ENCODE data around the gene MCFD2.
A peak's percentile ranks its signal among the peaks of the same experiment; 100 is the strongest.
"Not testable (repeated sequence)": the region's sequence is repeated elsewhere in the genome, so short reads cannot be mapped to it uniquely, and the experiment has no call there.

The MCFD2 gene

DNA sequence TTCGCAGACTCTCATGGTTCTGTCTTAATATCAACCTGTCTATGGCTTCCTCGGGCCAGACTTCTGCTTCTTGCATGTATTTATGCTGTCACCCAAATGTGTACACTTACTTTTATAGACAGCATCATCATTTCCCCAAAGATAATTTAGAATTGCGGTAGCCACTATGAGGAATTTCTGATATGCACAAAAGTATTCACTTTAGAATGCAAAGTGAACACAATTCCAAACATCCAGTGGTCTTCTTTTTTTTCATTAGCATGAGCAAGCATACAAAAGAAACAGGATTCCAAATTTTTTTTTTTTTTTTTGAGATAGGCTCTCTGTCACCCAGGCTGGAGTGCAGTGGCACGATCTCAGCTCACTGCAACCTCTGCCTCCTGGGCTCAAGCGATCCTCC is 21.0 kb upstream of the MCFD2 start:
- DNase-seq = no peak

DNA sequence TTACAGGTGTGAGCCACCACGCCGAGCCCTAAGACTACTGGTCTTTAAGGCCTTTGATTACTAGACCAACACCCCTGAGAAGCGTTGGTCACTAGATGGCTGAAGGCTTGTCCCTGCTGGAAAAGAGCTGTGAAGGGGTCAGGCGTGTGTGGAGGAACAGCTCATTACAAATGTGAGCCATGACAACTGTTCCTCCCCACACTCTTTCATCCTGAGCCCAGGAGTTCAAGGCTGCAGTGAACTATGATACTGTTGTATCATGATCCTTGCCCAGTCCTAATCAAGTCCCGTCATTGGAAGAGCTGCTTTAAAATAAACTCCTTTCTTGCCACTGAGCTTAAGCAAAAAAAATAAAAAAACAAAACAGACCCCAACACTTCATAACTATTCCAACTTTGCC is 19.5 kb upstream of the MCFD2 start:
- DNase-seq = no peak

DNA sequence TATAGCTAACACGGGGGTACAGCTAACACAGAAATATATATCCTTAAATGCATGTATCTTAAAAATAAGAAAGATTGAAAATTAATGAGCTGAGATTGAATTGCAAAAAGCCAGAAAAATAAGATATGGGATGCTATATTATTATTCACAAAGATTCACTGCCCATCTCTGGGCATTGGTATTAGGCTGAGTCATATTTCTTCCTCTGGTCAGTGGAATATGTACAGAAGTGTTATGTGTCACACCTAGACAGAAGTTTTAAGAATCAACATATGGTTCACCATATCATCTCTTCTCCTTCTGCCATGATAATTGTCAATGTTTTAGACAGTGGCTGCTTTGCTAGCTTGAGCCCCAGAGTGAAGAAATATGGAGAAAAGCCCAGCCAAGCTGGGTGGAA is 14.0 kb upstream of the MCFD2 start:
- DNase-seq = no peak

DNA sequence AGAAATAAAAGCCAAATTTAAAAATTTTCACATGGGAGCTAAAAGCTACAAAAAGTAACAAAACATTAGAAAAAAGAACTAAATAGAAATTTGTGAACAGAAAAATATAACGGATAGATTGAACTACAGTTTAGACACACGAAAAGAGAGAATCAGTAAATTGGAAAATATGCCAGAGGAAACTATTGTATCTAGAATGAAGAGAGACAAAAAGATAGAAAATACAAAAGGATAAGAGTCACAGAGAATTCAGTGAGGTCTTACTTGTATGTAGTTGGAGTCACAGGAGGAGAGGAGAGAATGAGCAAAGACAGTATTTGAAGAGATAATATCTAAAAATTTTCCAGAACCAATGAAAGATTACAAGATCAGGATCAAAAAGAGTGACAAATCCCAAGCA is 11.3 kb upstream of the MCFD2 start:
- DNase-seq = no peak

DNA sequence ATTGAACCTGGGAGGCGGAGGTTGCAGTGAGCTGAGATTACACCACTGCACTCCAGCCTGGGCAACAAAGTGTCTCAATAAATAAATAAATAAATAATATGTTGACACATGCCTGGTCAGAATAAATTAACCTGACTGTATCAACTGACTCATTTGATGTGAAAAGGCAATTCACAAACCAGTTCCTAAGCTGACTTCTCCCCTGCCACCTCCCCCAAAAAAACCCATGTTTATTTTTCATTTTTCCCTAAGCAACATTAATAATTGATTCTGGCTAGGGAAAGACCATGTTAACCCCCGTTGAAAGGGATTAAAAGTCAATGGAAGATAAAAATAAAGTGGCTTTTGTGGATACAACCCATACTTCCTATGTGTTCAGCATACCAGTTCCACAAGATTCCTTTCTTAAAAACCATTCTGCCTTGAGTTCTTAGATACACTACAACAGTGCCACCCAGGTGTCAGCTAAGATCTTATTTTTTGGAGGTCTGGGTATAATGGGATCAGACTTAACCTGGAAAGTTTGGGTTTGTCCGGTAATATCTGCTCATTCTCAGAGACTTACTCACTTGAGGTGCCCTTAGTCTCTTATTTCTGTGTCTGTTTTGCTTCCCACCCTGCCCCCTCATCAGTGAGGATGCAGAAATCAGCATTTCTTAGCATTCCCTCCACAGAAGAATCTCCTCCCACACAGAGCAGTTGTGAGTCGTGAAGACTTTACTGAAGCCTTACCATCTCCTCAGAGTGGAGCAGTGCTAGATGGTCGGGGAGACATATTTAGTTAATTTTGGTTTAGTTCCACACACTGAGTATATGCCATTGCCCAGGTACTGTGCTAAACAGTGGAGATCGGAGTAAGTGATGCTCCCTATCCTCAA is 10.1 kb upstream of the MCFD2 start:
- no peak for DNase-seq

DNA sequence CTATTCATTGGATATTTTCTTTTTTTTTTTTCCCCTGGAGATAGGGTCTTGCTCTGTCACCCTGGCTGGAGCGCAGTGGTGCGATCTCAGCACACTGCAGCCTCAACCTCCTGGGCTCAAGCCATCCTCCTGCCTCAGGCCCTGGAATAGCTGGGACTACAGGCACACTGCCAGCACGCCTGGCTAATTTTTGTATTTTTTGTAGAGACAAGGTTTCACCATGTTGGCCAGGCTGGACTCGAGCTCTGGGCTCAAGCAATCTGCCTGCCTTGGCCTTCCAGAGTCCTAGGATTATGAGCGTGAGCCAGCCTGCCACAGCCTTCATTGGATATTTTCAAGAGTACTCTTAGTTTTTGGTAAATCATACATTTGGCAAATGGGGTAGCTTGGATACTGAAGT is 9.0 kb upstream of the MCFD2 start:
- no peak for DNase-seq

DNA sequence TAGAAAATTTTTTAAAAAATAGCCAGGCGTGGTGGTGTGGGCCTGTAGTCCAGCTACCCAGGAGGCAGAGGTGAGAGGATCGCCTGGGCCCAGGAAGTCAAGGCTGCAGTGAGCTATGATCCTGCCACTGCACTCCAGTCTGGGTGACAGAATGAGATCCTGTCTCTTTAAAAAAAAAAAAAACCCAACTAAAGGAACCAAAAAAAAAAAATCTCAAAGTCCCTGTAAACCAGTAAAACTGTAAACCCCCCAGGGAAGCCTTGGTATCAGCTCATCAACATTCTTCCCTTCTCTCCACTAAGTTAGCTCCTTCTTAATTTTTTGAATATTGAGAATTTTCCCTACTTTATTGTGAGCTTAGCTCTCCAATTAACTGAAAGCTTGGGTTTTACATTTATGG is 8.4 kb upstream of the MCFD2 start:
- no peak for DNase-seq

DNA sequence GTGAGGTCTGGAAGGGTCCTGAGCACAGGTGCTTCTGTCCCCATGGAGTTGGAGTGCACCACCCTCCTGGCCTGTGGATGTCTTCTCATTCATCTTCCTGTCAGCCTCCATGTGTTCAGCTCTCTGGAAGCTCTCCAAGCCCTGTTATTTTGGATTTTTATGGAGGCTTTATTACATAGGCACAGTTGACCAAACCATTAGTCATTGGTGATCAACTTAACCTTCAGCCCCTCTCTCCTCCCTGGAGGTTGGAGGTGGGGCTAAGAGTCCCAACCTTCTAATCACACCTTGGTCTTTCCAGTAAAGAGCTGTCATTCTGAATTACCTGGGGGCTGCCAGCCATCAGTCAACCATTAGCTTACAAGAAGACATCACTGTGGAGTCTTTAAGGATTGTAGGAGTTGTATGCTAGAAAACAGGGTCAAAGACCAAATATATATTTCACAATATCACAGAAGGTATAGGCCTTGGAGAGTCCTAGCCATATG is 7.5 kb upstream of the MCFD2 start:
- no peak for DNase-seq

DNA sequence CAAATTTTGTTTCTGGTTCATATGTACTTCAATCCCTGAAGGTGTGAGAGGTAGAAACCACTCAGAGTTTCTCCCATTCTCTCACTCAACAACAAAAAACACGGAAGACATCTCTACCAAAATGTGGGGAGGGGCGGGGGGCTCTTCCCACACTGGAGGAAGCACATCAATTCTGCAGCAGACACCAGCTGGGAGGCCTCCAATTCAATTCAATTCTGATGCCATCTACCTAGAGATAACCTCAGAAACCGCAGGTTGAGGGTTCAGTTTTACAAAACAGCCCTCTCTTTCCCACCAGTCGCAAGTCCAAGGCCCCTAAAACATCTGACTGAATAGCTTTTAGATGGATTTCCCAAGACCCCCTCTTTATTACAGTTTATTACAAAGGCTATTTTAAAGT is 7.0 kb upstream of the MCFD2 start:
- DNase-seq = no peak

DNA sequence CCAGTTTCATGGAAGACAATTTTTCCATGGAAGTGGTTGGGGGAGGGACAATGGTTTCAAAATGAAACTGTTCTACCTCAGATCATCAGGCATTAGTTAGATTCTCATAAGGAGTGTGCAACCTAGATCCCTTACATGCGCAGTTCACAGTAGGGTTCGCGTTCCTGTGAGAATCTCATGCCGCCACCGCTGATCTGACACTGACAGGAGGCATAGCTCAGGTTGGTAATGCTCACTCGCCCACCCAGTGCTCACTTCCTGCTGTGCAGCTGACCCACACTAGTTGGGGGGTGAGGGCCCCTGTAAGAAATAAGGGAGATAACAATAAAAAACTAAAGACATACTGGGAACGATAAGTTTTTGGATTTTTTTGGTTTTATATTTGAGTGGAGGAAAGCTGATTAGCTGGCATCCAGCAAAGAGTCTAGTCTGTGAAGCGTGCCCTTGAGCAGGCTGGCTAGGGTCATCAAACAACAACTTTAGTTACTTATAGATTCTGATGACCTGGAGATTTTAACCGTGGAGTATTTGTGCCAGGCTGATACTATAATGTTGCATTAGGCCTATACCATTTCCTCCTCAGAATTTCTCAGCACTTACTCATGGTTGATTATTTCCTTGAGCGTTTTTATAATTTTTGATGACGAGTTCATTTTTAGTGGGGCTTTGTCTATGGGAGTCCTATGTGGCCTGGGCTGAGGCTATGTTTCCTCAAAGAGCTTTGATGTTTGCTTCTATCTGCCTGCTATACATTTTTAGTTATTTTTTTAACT is 6.3 kb upstream of the MCFD2 start:
- no peak for DNase-seq

DNA sequence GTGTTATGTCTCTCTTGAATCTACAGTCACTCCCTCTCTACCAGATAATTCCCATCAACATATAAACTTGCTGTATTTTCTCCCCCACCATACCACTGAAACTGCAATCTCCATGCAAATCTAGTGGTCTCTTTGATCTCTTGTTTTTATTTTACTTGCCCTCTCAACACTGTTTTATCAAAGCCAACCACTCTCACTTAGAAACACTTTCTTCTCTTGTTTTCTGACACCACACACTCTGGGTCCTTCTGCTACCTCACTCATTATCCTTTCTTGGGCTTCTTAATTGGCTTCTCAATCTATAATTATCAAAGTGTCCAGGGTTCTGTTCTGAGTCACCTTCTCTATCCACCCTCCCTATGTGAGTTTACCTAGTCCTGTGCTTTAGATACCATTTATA is 2.0 kb upstream of the MCFD2 start:
- DNase-seq = no peak

DNA sequence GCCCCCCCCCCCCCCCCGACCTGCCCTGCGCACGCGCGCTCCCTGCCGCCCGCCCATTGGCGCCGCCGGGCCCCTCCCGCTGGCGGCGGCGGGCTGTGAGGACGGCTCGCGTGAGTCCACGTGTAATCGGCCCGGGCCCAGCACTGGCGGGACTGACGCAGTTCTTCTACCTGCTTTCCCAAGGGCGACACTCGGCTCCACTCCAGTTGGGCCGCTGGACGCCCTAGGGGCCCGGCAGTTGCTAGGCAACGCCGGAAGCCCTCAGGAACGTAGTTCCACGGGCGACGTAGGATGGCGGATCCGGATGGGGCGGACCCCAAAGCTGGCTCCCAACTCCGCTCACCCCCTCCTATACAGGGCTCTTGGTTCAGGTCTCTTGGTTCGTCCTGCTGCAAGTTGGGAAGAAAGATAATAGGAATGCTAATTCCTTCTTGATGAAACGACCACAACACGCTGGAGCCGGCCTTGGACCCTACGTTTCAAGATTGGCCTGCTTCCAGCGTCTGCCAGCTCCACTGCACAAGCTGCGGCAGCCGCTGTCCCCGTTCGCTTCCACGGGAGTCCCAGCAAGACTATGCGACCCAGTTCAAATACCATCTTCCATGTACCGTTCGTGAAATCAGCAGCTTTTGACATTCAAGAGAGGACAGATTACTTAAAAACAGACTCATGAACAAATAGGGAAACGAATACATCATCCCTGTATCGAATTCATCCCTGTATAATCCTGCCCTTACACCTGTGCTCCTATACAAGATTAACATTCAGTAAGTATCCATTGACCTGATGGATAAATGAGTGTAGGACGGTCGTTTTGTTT is 415 bp upstream of the MCFD2 start:
- peak; percentile 78 for DNase-seq

DNA sequence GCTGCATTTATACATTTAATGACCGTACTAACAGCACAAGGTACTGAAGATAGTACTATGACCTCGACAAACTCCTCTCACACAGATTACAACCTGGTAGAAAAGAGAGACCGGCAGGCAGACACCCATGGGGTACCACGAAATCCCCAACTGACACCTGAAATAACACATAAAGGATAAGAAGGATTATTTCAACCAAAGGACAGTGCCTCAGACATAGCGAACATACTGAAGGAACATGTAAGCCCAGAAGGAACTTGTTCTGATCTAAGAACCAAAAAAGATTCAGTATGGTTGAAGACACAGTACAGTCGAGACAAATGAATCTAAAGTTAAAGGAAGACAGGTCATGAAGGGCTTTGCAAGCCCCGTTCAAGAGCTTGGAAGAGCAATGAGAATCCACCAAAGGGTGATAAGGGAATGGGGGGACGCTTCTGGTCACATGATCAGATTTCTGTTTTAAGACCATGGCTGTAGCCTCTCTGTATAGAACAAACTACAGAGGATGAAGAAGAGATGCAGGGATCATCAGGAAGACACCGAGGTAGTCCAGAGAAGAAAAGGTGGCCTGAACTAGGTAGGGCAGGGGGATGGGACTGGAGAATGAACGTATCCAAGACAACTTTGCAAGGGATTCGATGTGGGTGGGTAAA is 902 bp downstream of the MCFD2 start:
- no peak for DNase-seq

DNA sequence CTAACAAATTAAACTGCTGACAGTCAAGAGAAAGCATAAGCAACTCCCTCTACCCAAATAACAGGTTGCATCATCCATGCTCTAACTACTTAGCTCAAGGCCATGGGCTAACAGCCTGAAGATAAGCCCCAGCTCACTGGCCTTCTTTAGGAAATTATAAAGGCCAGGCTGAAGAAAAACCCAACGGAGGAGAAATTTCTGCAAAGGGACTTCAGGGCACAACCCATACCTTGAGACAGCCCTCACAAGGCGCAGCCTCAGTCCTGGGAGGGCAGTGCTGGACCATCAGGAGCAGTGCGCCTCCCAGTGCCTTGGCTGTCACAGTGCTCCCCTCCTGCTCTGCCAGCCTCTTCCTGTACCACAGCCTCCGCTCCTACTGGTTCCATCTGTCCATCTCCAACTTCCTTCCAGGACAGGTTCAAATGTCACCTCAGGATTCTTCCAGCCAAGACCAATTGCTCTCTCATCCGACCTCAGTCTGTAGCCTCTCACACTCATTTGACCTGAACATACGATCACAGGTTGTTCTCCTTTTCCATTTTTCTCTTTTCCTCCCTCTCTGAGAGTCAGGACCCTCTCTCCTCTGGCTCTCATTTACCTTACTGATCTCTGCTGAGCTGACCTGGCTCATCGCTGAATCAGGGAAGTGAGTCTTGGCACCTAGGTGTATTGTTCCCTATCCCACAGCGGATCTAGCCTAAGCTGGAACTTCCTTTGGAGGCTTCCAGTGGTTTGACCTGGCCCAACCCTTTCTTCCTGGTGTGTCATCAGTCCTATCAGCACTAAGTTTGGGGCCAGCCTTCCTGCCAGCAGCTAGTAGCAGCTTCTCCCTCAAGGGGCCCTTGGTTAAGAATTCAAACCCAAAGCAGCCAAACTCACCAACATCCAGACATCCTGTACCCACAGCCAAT is 1.9 kb downstream of the MCFD2 start:
- DNase-seq = no peak

DNA sequence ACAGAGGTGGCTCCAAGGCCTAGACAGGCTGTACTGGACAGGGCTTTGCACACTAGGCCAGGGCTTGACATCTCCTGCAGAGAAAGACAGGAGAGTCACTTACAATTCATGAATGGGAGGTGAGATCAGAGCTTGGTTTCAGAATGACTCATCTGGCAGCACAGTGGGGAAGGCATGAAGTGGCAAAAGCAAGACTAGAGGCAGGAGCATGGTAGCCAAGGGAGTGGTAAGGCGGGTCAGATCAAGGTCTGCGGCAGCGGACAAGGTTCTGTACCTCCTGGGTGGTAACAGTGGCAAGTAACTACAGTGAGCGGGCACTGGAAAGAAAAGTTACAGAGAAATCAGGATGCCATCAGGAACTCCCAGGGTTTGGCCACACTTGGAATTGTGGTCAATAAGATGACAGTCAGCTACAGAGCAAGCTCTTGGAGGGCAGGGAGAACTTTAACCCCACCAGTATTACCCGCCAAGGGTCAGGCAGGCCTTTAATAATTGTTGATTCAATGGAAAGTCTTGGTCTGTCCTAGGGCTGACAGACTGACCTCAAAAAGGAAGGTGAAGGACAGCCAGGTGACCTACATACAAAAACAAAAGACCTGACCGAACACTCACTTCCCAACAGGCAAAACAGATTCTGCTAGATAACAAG is 5.7 kb downstream of the MCFD2 start:
- DNase-seq = peak; percentile 10

DNA sequence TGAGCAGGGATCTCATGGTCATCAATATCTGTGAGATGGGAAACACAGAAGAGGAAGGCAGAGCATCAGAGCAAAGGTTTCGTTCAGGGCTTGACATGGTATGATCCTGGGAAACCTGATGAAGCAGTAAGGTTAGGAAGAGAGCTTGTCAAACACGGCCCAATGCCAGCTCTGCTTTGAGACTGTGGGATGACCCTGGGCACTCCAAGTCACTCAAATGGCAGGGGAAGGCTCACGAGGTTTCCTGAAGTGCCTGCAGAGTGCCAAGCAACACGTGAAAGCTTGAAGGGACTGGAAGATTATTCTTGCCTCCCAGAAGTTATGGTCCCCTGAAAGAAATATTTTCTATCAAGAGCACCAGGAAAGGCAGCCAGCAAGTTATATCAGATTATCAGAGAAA is 6.5 kb downstream of the MCFD2 start:
- no peak for DNase-seq

DNA sequence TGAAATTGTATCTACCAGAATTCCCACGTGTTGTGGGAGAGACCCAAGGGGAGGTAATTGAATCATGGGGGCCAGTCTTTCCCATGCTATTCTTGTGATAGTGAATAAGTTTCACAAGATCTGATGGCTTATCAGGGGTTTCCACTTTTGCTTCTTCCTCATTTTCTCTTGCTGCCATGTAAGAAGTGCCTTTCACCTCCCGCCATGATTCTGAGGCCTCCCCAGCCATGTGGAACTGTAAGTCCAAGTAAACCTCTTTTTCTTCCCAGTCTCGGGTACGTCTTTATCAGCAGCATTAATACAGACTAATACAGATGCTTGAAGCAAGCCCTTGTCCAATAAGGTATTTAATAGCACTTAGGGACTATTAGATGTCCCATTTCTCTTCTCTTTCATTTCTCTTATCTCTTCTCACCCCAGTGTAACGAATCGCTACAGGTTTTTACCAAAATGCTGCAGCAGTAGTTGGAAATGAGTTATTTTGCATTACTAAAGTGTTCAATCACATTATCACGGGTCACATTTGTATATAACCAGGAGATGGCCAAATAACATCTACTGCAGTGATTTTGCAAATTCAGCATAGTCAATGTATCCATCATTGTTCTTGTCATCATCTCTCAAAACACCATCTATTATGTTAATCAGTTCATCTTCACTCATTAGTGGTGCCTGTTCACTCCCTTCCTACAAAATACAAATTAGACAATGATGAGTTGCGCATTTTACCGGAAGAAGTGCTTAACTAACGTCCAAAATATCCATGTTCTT is 10.5 kb downstream of the MCFD2 start:
- DNase-seq = not testable (repeated sequence)

DNA sequence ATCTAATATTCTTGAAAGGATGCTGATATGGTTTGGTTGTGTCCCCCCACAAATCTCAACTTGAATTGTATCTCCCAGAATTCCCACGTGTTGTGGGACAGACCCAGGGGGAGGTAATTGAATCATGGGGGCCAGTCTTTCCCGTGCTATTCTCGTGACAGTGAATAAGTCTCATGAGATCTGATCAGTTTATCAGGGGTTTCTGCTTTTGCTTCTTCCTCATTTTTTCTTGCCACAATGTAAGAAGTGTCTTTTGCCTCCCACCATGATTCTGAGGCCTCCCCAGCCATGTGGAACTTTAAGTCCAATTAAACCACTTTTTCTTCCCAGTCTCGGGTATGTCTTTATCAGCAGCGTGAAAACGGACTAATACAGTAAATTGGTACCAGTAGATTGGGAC is 12.6 kb downstream of the MCFD2 start:
- not testable (repeated sequence) for DNase-seq

DNA sequence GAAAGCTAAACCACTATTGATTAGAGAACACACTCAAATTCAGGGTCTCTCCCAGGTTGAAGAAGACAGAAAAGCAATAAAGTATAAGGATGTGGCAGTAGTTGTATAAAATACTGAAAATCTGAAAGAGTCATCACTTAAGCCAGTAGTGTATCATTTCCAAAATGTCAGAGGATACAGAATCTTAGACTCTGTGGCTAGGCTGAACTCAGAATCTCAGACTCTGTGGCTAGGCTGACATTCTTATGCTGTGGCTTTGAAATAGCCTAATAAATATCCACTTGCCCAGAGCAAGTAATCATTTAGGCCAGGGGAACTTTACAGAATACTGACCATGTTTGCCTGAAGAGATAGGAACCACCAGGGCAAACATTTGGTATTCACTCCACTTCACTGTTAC is 13.1 kb downstream of the MCFD2 start:
- no peak for DNase-seq

DNA sequence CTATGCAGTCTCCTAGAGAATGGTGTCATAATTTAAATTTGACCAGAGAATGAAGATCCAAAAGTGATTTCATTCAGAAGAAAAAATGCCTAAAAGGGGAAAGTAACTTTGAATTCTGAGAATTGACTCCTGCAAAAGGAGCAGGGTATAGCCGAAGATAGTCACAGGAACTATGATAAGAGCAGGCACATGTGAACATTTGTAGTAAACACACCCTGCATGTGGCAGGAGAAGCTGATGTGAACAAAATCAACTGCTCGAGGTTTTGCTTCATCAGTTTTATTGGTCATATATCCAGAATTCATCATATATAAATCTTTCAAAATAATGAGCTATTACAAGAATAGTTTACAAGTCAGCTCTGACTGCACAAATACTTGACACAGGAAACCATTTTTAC is 14.0 kb downstream of the MCFD2 start:
- no peak for DNase-seq

All from stimulated activated CD4-positive, alpha-beta T cell treated with anti-CD3 and anti-CD28 coated beads, Interleukin-4, amount 100 ng/mL, for 1 hour (primary cell).